Adrenal gland (tissue), 12 donors: ENCODE data around the gene RPSA. TPM values are rescaled to one million over a fixed set of nuclear protein-coding genes. Genes with fewer than 3 reads are reported as not detected.
"Not testable (repeated sequence)": the region's sequence is repeated elsewhere in the genome, so short reads cannot be mapped to it uniquely, and the experiment has no call there.

Experiments
- DNase-seq, 7 donors: peaks; one replicate each; pipeline ENCODE4 v3.0.0-alpha.2; 2019 to 2020
- H3K27ac ChIP-seq, 5 donors: fragments of 200-600 bp; sonication (generic) in 4 of 5; 1 replicate in 3 of 5; 2 replicates in 2 of 5; pipeline versions ENCODE4 v1.5.1 to v1.8.0; 2016 to 2020; ENCODE audit warnings: mild to moderate bottlenecking in 1 of 5
- H3K27me3 ChIP-seq: fragments of 200-600 bp; 2 replicates; pipeline ENCODE4 v1.8.0; 2021
- H3K36me3 ChIP-seq, 2 donors: fragments of 200-600 bp; replicated peaks in 1 of 2; 1 replicate in 1 of 2; 2 replicates in 1 of 2; pipeline versions ENCODE4 v1.5.1 to v1.8.0; 2018 to 2022
- H3K4me1 ChIP-seq, 2 donors: fragments of 200-600 bp; replicated peaks in 1 of 2; 1 replicate in 1 of 2; 2 replicates in 1 of 2; pipeline versions ENCODE4 v1.5.1 to v1.8.0; 2018 to 2021
- H3K4me3 ChIP-seq, 4 donors: fragments of 200-600 bp; sonication (generic) in 3 of 4; one replicate each; pipeline ENCODE4 v1.5.1; 2016 to 2018
- H3K9me3 ChIP-seq, 3 donors: fragments of 200-600 bp; sonication (generic) in 1 of 3; replicated peaks in 1 of 3; 1 replicate in 2 of 3; 2 replicates in 1 of 3; pipeline versions ENCODE4 v1.5.1 to v1.8.0; 2016 to 2021
- CTCF ChIP-seq, 6 experiments: fragments of 450-650 bp in 4 of 6; fragments of 200-600 bp in 2 of 6; sonication (generic) in 1 of 6; IDR thresholded peaks; 1 replicate in 5 of 6; 2 replicates in 1 of 6; pipeline versions ENCODE4 v1.5.1 to v1.8.0; 2016 to 2021; ENCODE audit warnings: antibody characterized with exemption in 6 of 6, mild to moderate bottlenecking in 2 of 6, moderate library complexity in 1 of 6
- POLR2A ChIP-seq, 2 donors: fragments of 450-650 bp; IDR thresholded peaks; one replicate each; pipeline ENCODE4 v1.6.1; 2017; ENCODE audit warnings: antibody characterized with exemption in 2 of 2, mild to moderate bottlenecking in 2 of 2, moderate library complexity in 1 of 2
- WGBS, 4 donors: extraction: QIAGEN DNeasy Blood & Tissue Kit in 2 of 4; methylation state at CpG; one replicate each; pipeline versions ENCODE4 v1.1.5 to v1.1.7; 2013 to 2017; 5-methylcytosine and 5-hydroxymethylcytosine counted together
- intact Hi-C, 2 donors: fragments of 100-400 bp; cut with DNase I; formaldehyde crosslinking; loops; one replicate each; pipeline versions ENCODE4 v1.14.1 to v1.15.0; 2022 to 2023
- polyA plus RNA-seq, 3 donors: library from polyadenylated mRNA; stranded (reverse); fragments of 200-250 nt in 2 of 3; fragments of 350-450 nt in 1 of 3; fragmentation: Illumina TruSeq in 1 of 3; extraction: RNeasy Lipid Tissue Mini Kit (QIAGEN cat#74804) in 1 of 3; gene quantifications; one replicate each; pipeline ENCODE4 v1.2.3, GENCODE V29; 2013 to 2014
- small RNA-seq, 2 donors: library from RNA; depleted of rRNA; stranded (forward); fragments of <200 nt; gene quantifications; one replicate each; pipeline ENCODE3, GENCODE V24; 2016
- total RNA-seq, 9 donors: library from RNA; depleted of rRNA in 4 of 9; stranded (reverse); fragments of >200 nt in 4 of 9; fragments of 120-200 nt in 1 of 9; fragmentation: NEBNext Ultra II Directional in 1 of 9; extraction: Animal tissue kit (Norgen Biotek cat#: 25700) in 1 of 9; gene quantifications; one replicate each; pipeline versions ENCODE4 v1.1.0 to v1.2.4, GENCODE V29; 2013 to 2023
- donor health status: healthy with polysubstance abuse.
- donor health status: Bipolar disorder and iron deficiency.
- donor health status: DM: yes; HTN: yes; CAD: no.
- donor health status: DM: no; HTN: no; CAD: no.
- donor health status: DM: no; HTN: no; CAD: no.
- donor health status: DM: yes; HTN: yes; CAD: no.

Gene RPSA
- total and polyA plus RNA-seq, 12 donors, result 525 to 1,751 (median 852) TPM

DNA sequence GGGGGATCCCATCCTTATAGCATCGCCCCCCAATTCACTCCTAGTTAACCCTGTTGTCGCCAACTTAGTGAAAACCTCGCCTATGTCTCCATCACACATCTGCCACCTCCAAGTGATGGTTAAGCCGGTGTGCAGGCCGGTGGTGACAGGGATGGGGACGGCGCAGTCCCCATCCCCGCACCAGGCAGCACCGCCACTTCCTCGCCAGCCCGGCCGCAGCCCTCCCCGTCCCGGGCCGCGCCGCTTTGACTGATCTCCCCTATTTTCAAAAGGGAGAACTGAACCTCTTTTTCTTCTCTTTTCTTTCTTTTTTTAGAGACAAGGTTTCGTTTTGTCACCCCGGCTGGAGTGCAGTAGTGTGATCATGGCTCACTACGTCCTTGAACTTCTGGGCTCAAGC is 49.6 kb downstream of the RPSA start:
- no peaks in the 10 kb centered on the region for H3K4me1 ChIP-seq
- 89 to 92% (median 91%) methylated on average over 19 to 20 of the region's 20 CpGs for WGBS, 4 donors
- peaks cover 3% of the 10 kb centered on the region for H3K27me3 ChIP-seq
- H3K27ac ChIP-seq, result no peak overlapping the region
- H3K36me3 ChIP-seq, result no peaks in the 10 kb centered on the region
- no peak overlapping the region for H3K4me3 ChIP-seq
- no peaks in the 10 kb centered on the region for H3K9me3 ChIP-seq
- no peak for DNase-seq
- no peak for TF ChIP-seq POLR2A (IDR thresholded peaks at IDR 0.05)
- intact Hi-C loops, result no loop called here

DNA sequence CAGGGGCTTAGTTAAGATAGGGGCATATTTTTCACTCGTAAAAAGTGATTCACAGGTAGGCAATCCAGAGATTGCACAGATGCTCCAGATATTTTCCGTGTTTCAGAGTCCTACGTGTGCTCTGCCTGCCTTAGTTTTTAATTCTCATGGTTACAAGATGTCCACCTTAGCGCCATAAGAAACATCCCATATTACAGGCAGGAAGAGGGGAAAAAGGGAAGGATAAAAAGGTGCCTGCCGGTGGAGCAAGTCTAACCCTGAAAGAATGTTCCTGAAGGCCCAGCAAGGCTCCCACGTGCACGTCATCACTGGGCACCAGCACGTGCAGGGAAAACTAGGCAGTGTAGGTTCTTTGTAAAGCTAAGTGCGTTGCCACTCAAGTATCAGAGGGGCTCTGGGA is 50.8 kb downstream of the RPSA start:
- H3K27me3 ChIP-seq, result peaks cover 3% of the 10 kb centered on the region
- DNase-seq, result no peak
- no peak overlapping the region for H3K4me3 ChIP-seq
- WGBS, 4 donors, result 77 to 85% (median 79%) methylated on average over 9 of the region's 9 CpGs
- no peak overlapping the region for H3K27ac ChIP-seq
- H3K36me3 ChIP-seq, result no peaks in the 10 kb centered on the region
- no peaks in the 10 kb centered on the region for H3K9me3 ChIP-seq
- intact Hi-C loops, result no loop called here
- H3K4me1 ChIP-seq, result no peaks in the 10 kb centered on the region
- TF ChIP-seq POLR2A (IDR thresholded peaks at IDR 0.05) (no peak), CTCF (IDR thresholded peaks at IDR 0.05) (no peak)

DNA sequence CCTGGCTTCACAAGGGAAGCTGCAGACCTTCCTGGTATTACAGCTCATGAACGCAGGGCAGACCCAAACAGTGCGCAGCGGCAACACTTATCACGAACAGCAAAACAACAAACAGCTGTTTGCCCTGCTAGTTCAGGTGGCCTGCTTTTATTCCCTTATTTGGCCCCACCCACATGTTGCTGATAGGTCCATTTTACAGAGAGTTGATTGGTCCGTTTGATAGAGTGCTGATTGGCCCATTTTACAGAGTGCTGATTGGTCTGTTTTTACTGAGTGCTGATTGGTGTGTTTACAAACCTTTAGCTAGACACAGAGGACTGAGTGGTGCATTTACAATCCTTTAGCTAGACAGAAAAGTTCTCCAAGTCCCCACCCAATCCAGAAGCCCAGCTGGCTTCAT is 52.1 kb downstream of the RPSA start:
- H3K4me1 ChIP-seq, H3K36me3 ChIP-seq, DNase-seq, H3K27me3 ChIP-seq, H3K27ac ChIP-seq, intact Hi-C loops, H3K4me3 ChIP-seq, H3K9me3 ChIP-seq: not testable (repeated sequence)
- 87 to 92% (median 90%) methylated on average over 5 of the region's 5 CpGs for WGBS, 4 donors

DNA sequence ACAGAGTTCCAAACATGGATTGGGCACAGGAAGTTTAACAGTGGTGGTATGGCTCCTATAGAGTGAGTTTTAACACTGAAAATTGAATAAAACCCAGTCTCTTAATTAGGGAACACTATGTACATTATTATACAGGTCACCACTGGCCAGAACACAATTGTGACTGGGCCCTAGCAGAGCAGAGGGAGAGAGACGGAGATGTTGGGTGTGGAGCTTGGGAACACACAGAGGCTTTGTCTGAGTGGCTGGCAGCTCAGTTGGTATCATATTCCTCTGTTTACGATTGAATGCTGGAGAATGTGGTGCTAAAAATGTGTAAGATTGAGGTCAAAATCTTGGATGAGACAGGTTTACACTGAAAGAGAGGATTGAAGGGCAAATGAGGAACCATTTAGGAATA is 54.2 kb downstream of the RPSA start:
- intact Hi-C loops, result no loop called here
- peaks cover under 1% of the 10 kb centered on the region for H3K27me3 ChIP-seq
- 60 to 75% (median 69%) methylated on average over 2 of the region's 2 CpGs for WGBS, 4 donors
- H3K9me3 ChIP-seq, result no peaks in the 10 kb centered on the region
- no peaks in the 10 kb centered on the region for H3K36me3 ChIP-seq
- no peak overlapping the region for H3K4me3 ChIP-seq
- no peak for TF ChIP-seq POLR2A (IDR thresholded peaks at IDR 0.05)
- no peak for TF ChIP-seq CTCF (IDR thresholded peaks at IDR 0.05)
- no peak for DNase-seq
- no peak overlapping the region for H3K27ac ChIP-seq
- H3K4me1 ChIP-seq, result no peaks in the 10 kb centered on the region

Small RNA genes within 50 kb of the gene (small RNA-seq; reads per million reads assigned to genes)
- gene SNORA6, result 0 reads per million in 2 donors
- gene SNORA62, result 0 reads per million in 2 donors

Other genes starting within 250 kb of the RPSA start
- gene XIRP1, start 214.1 kb upstream of the RPSA start, total RNA-seq, result under 1 TPM in 4 of 9 donors, not detected in 5; under 0.01 to 0.28 (median 0.12) TPM
- gene XIRP1, start 214.1 kb upstream of the RPSA start, polyA plus RNA-seq, result under 1 TPM in 2 of 3 donors, not detected in 1; 0.40 to 0.48 TPM
- 1 to 10 TPM in 7 of 9 donors, under 1 TPM in 1, not detected in 1; 0.83 to 3.1 (median 1.4) TPM for gene CX3CR1, start 126.7 kb upstream of the RPSA start, total RNA-seq
- gene CX3CR1, start 126.7 kb upstream of the RPSA start, polyA plus RNA-seq, result 1 to 10 TPM in 1 of 3 donors, under 1 TPM in 2; 0.16 to 2.0 (median 0.24) TPM
- not detected for gene CCR8, start 77.0 kb upstream of the RPSA start, total RNA-seq
- not detected for gene CCR8, start 77.0 kb upstream of the RPSA start, polyA plus RNA-seq
- 10 to 100 TPM; 34.2 to 67.2 (median 47.3) TPM for gene SLC25A38, start 23.4 kb upstream of the RPSA start, total RNA-seq
- 10 to 100 TPM; 38.3 to 70.6 (median 45.9) TPM for gene SLC25A38, start 23.4 kb upstream of the RPSA start, polyA plus RNA-seq
- under 1 TPM in 1 of 9 donors, not detected in 8; 0.08 TPM for gene MOBP, start 61.0 kb downstream of the RPSA start, total RNA-seq
- under 1 TPM; 0.07 to 0.56 (median 0.13) TPM for gene MOBP, start 61.0 kb downstream of the RPSA start, polyA plus RNA-seq